Endodermal cell (in vitro differentiated cells): ENCODE data around the gene CPSF6. TPM values are rescaled to one million over a fixed set of nuclear protein-coding genes. Genes with fewer than 3 reads are reported as not detected.

ENCODE experiments used
- DNase-seq: peaks from one replicate; pipeline ENCODE4 v3.0.0-alpha.2; 2017
- H3K27ac ChIP-seq: 2 replicates; pipeline ENCODE4 v1.5.1; 2013; ENCODE audit warnings: mild to moderate bottlenecking, low read depth, low read length, moderate library complexity
- H3K27me3 ChIP-seq: 2 replicates; pipeline ENCODE4 v1.6.1; 2013; ENCODE audit warnings: mild to moderate bottlenecking, low read length, moderate library complexity; ENCODE audit not compliant: insufficient read depth, control insufficient read depth, poor library complexity, severe bottlenecking
- H3K36me3 ChIP-seq: 2 replicates; pipeline ENCODE4 v1.7.0; 2013; ENCODE audit warnings: mild to moderate bottlenecking, low read length, moderate library complexity; ENCODE audit not compliant: control insufficient read depth, insufficient read depth
- H3K4me1 ChIP-seq: one replicate; pipeline ENCODE4 v1.7.0; 2013; ENCODE audit warnings: low read length; ENCODE audit not compliant: control insufficient read depth, insufficient read depth
- H3K4me3 ChIP-seq: 2 replicates; pipeline ENCODE4 v1.5.1; 2013; ENCODE audit warnings: mild to moderate bottlenecking, low read length, moderate library complexity
- H3K9ac ChIP-seq: 2 replicates; pipeline ENCODE4 v1.6.1; 2013; ENCODE audit warnings: mild to moderate bottlenecking, low read length, moderate library complexity; ENCODE audit not compliant: poor library complexity, severe bottlenecking; ENCODE audit errors: extremely low read depth
- H3K9me3 ChIP-seq: 2 replicates; pipeline ENCODE4 v1.6.1; 2013; ENCODE audit warnings: mild to moderate bottlenecking, low read length, moderate library complexity; ENCODE audit not compliant: control insufficient read depth
- H3K27ac Mint-ChIP-seq: 2 replicates; pipeline ENCODE4 v1.8.0; 2020; ENCODE audit warnings: mixed read lengths
- H3K27me3 Mint-ChIP-seq: 2 replicates; pipeline ENCODE4 v1.8.0; 2021; ENCODE audit warnings: mild to moderate bottlenecking, mixed read lengths; ENCODE audit not compliant: insufficient read depth
- H3K36me3 Mint-ChIP-seq: 2 replicates; pipeline ENCODE4 v1.8.0; 2020; ENCODE audit warnings: low read depth, mixed read lengths
- H3K4me1 Mint-ChIP-seq: 2 replicates; pipeline ENCODE4 v1.8.0; 2020; ENCODE audit warnings: mixed read lengths
- H3K4me3 Mint-ChIP-seq: 2 replicates; pipeline ENCODE4 v1.8.0; 2020; ENCODE audit warnings: mild to moderate bottlenecking, moderate library complexity, mixed read lengths
- H3K9me3 Mint-ChIP-seq: 2 replicates; pipeline ENCODE4 v1.8.0; 2020; ENCODE audit warnings: mild to moderate bottlenecking, mixed read lengths
- WGBS, 2 experiments: methylation state at CpG; one replicate each; pipeline versions ENCODE4 v1.1.5 to v1.1.7; 2013; ENCODE audit warnings: missing lambda C conversion rate in 2 of 2, mixed read lengths in 1 of 2; ENCODE audit not compliant: insufficient coverage in 1 of 2, insufficient read length in 1 of 2; 5-methylcytosine and 5-hydroxymethylcytosine counted together
- total RNA-seq, 2 donors: library from RNA; stranded (reverse); fragmentation: NEBNext Ultra II Directional in 1 of 2; extraction: Animal tissue kit (Norgen Biotek cat#: 25700) in 1 of 2; gene quantifications; 2 replicates in 1 of 2; 3 replicates in 1 of 2; pipeline ENCODE4 v1.2.1, GENCODE V29; 2021
- TF ChIP-seq, protein P1 (sequence below): fragments of 200-600 bp; sonication (generic); conservative IDR thresholded peaks from 2 replicates; pipeline ENCODE4 v1.5.0; 2021; ENCODE audit warnings: antibody characterized with exemption, mild to moderate bottlenecking

Gene CPSF6
- total RNA-seq, 2 donors from 2014 or later = 115 to 139 TPM

DNA sequence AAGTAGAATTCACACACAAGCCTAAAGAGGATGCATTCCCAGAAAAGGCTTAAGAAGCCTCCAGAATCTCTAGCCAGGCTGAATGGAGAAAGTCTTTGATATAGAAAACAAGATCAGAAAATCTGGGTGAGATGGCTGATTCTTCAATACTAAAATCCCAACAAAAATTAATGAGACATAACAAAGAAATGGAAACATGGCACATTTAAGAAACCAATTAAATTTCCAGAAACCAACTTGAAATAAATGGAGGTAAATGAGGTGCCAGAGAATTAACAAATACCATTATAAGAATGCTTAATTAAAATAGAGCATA is 51.9 kb downstream of the CPSF6 start:
- no peaks in the 10 kb centered on the region for H3K4me1 ChIP-seq
- no peak overlapping the region for H3K4me3 Mint-ChIP-seq
- H3K27ac Mint-ChIP-seq = no peak overlapping the region
- no peaks in the 10 kb centered on the region for H3K9me3 Mint-ChIP-seq
- peaks cover 5% of the 10 kb centered on the region for H3K27me3 Mint-ChIP-seq
- H3K27ac ChIP-seq = no peak overlapping the region
- H3K36me3 Mint-ChIP-seq = no peaks in the 10 kb centered on the region
- H3K9me3 ChIP-seq = peaks cover 12% of the 10 kb centered on the region
- H3K4me1 Mint-ChIP-seq = peaks cover 2% of the 10 kb centered on the region
- TF ChIP-seq, protein P1, sequence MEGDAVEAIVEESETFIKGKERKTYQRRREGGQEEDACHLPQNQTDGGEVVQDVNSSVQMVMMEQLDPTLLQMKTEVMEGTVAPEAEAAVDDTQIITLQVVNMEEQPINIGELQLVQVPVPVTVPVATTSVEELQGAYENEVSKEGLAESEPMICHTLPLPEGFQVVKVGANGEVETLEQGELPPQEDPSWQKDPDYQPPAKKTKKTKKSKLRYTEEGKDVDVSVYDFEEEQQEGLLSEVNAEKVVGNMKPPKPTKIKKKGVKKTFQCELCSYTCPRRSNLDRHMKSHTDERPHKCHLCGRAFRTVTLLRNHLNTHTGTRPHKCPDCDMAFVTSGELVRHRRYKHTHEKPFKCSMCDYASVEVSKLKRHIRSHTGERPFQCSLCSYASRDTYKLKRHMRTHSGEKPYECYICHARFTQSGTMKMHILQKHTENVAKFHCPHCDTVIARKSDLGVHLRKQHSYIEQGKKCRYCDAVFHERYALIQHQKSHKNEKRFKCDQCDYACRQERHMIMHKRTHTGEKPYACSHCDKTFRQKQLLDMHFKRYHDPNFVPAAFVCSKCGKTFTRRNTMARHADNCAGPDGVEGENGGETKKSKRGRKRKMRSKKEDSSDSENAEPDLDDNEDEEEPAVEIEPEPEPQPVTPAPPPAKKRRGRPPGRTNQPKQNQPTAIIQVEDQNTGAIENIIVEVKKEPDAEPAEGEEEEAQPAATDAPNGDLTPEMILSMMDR = no peak
- no peak overlapping the region for H3K9ac ChIP-seq
- peaks cover 21% of the 10 kb centered on the region for H3K27me3 ChIP-seq
- no peaks in the 10 kb centered on the region for H3K36me3 ChIP-seq
- no peak overlapping the region for H3K4me3 ChIP-seq
- no peak for DNase-seq

DNA sequence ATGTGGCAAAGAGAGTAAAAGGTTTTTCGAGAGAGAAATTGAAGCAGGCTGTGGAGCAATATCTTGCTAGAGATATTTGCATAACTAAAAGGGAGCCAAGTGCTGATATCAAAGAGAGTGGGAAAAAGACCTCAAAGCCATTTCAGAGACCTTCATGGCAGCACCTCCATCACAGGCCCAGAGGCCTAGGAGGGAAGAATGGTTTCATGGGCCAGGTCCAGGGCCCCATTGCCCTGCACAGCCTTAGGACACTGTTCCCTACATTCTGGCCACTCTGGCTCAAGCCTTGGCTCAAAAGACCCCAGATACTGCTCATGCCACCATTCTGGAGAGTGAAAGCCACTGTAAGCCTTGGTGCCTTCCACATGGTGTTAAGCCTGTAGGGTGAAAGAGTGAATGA is 58.8 kb downstream of the CPSF6 start:
- WGBS, 2 experiments = 96% methylated on average over 1 of the region's 1 CpG; no CpG with 5 or more reads in 1 of the 2 experiments
- Mint-ChIP-seq H3K36me3 (no peaks in the 10 kb centered on the region), H3K4me1 (no peaks in the 10 kb centered on the region), H3K27ac (no peak overlapping the region), H3K9me3 (peaks cover 22% of the 10 kb centered on the region), H3K27me3 (peaks cover 3% of the 10 kb centered on the region), H3K4me3 (no peak overlapping the region)
- H3K27me3 ChIP-seq = peaks cover 12% of the 10 kb centered on the region
- no peak overlapping the region for H3K9ac ChIP-seq
- no peak overlapping the region for H3K27ac ChIP-seq
- no peaks in the 10 kb centered on the region for H3K4me1 ChIP-seq
- no peaks in the 10 kb centered on the region for H3K36me3 ChIP-seq
- H3K4me3 ChIP-seq = no peak overlapping the region
- DNase-seq = no peak
- peaks cover 17% of the 10 kb centered on the region for H3K9me3 ChIP-seq
- TF ChIP-seq, protein P1 = no peak

DNA sequence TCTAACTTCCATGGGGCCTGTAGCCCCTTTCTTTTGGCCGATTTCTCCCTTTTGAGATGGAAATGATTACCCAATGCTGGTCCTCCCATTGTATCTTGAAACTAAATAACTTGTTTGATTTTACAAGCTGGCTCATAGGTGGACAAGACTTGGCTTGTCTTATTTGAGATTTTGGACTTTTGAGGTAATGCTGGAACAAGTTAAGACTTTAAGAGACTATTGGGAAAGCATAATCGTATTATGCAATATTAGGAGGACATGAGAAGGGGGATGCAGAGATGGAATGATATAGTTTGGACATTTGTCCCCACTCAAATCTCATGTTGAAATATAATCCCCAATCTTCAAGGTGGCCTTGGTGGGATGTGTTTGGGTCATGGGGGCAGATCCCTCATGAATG is 59.6 kb downstream of the CPSF6 start:
- Mint-ChIP-seq H3K9me3 (peaks cover 26% of the 10 kb centered on the region), H3K27ac (no peak overlapping the region), H3K4me1 (no peaks in the 10 kb centered on the region), H3K4me3 (no peak overlapping the region), H3K36me3 (no peaks in the 10 kb centered on the region), H3K27me3 (peaks cover 3% of the 10 kb centered on the region)
- 84 to 95% methylated on average over 2 of the region's 2 CpGs for WGBS, 2 experiments
- H3K36me3 ChIP-seq = no peaks in the 10 kb centered on the region
- no peak overlapping the region for H3K4me3 ChIP-seq
- TF ChIP-seq, protein P1 = no peak
- H3K4me1 ChIP-seq = no peaks in the 10 kb centered on the region
- peaks cover 11% of the 10 kb centered on the region for H3K27me3 ChIP-seq
- no peak for DNase-seq
- H3K27ac ChIP-seq = no peak overlapping the region
- H3K9ac ChIP-seq = no peak overlapping the region
- H3K9me3 ChIP-seq = peaks cover 25% of the 10 kb centered on the region
